MCF 10A (cell line): ENCODE results near the gene WWOX. TPM values are rescaled to one million over a fixed set of nuclear protein-coding genes. Genes with fewer than 3 reads are reported as not detected.

Experiments
- BruUV-seq: library from RNA; stranded (reverse); fragments of 400-500 nt; replicated peaks from 2 replicates; lab custom pipeline; 2021; lab: Mats Ljungman, UMichigan
- CTCF ChIA-PET: fragments of 300-600 bp; sonication (Branson Sonifier 250); formaldehyde crosslinking; extraction: SDS; loops from one replicate; lab custom pipeline; 2021; ENCODE audit warnings: antibody characterized with exemption, inconsistent platforms; lab: Yijun Ruan, JAX
- POLR2A ChIA-PET: fragments of 300-600, 350-650 bp; sonication (Branson Sonifier 250); formaldehyde crosslinking; extraction: SDS; loops from one replicate; lab custom pipeline; 2020; ENCODE audit warnings: antibody characterized with exemption, inconsistent platforms; lab: Yijun Ruan, JAX
- DNase-seq: peaks from one replicate; pipeline ENCODE4 v3.0.0-alpha.2; 2018; ENCODE audit not compliant: unreplicated experiment
- H3K27ac Mint-ChIP-seq: one replicate; pipeline ENCODE4 v1.8.0; 2022; ENCODE audit warnings: mild to moderate bottlenecking, low read depth, mixed read lengths; ENCODE audit not compliant: unreplicated experiment
- H3K27me3 Mint-ChIP-seq: one replicate; pipeline ENCODE4 v1.8.0; 2022; ENCODE audit warnings: mixed read lengths; ENCODE audit not compliant: insufficient read depth, unreplicated experiment
- H3K36me3 Mint-ChIP-seq: one replicate; pipeline ENCODE4 v1.8.0; 2022; ENCODE audit warnings: mild to moderate bottlenecking, moderate library complexity, mixed read lengths; ENCODE audit not compliant: insufficient read depth, unreplicated experiment
- H3K4me1 Mint-ChIP-seq: one replicate; pipeline ENCODE4 v1.8.0; 2022; ENCODE audit warnings: mixed read lengths; ENCODE audit not compliant: insufficient read depth, unreplicated experiment
- H3K4me3 Mint-ChIP-seq: one replicate; pipeline ENCODE4 v1.8.0; 2022; ENCODE audit warnings: mild to moderate bottlenecking, moderate library complexity, mixed read lengths; ENCODE audit not compliant: unreplicated experiment
- H3K9me3 Mint-ChIP-seq: one replicate; pipeline ENCODE4 v1.8.0; 2022; ENCODE audit warnings: mixed read lengths; ENCODE audit not compliant: unreplicated experiment
- CTCF ChIP-seq: fragments of 200-600 bp; IDR thresholded peaks from one replicate; pipeline ENCODE4 v1.8.0; 2022; ENCODE audit warnings: antibody characterized with exemption, mild to moderate bottlenecking; ENCODE audit not compliant: unreplicated experiment
- intact Hi-C: fragments of 100-400 bp; cut with micrococcal nuclease; formaldehyde crosslinking; loops from 2 replicates; pipeline ENCODE4 v1.14.1; 2022
- total RNA-seq: library from RNA; stranded (reverse); gene quantifications from 2 replicates; pipeline ENCODE4 v1.2.3, GENCODE V29; 2022

WWOX gene
- total RNA-seq, 1 experiment from 2014 or later: 18.1 TPM

GRCh38 chr16:78629173-78629572 is 529.7 kb downstream of the WWOX start:
- ChIA-PET POLR2A (no interaction called here), CTCF (no interaction called here)
- no peak for DNase-seq
- Mint-ChIP-seq H3K36me3 (no peaks in the 10 kb centered on the region), H3K4me3 (no peak overlapping the region), H3K27me3 (no peaks in the 10 kb centered on the region), H3K9me3 (peaks cover 11% of the 10 kb centered on the region), H3K27ac (no peak overlapping the region), H3K4me1 (no peaks in the 10 kb centered on the region)
- BruUV-seq: no TSS peak
- TF ChIP-seq CTCF: no peak
- intact Hi-C loops: no loop called here

- TF ChIP-seq CTCF: no peak
- intact Hi-C loops: no loop called here
- ChIA-PET CTCF (no interaction called here), POLR2A (no interaction called here)
- no peaks in the 10 kb centered on the region for H3K36me3 Mint-ChIP-seq
- H3K9me3 Mint-ChIP-seq: peaks cover 11% of the 10 kb centered on the region
- no TSS peak for BruUV-seq
- no peaks in the 10 kb centered on the region for H3K27me3 Mint-ChIP-seq
- DNase-seq: no peak
- H3K4me1 Mint-ChIP-seq: no peaks in the 10 kb centered on the region
- H3K27ac Mint-ChIP-seq: no peak overlapping the region
- no peak overlapping the region for H3K4me3 Mint-ChIP-seq
These were observed 530.6 kb downstream of the WWOX start for GRCh38 chr16:78630102-78630501.

GRCh38 chr16:78633551-78633950 is 534.1 kb downstream of the WWOX start:
- ChIA-PET POLR2A (no interaction called here), CTCF (no interaction called here)
- Mint-ChIP-seq H3K4me3 (no peak overlapping the region), H3K9me3 (peaks cover 11% of the 10 kb centered on the region), H3K27ac (no peak overlapping the region), H3K4me1 (no peaks in the 10 kb centered on the region), H3K36me3 (no peaks in the 10 kb centered on the region), H3K27me3 (no peaks in the 10 kb centered on the region)
- TF ChIP-seq CTCF: no peak
- intact Hi-C loops: no loop called here
- no TSS peak for BruUV-seq
- no peak for DNase-seq

- CTCF ChIA-PET: no interaction called here
- no peak for TF ChIP-seq CTCF
- peaks cover 4% of the 10 kb centered on the region for H3K9me3 Mint-ChIP-seq
- H3K36me3 Mint-ChIP-seq: no peaks in the 10 kb centered on the region
- H3K27me3 Mint-ChIP-seq: no peaks in the 10 kb centered on the region
- no peak overlapping the region for H3K27ac Mint-ChIP-seq
- intact Hi-C loops: no loop called here
- POLR2A ChIA-PET: no interaction called here
- no TSS peak for BruUV-seq
- no peaks in the 10 kb centered on the region for H3K4me1 Mint-ChIP-seq
- H3K4me3 Mint-ChIP-seq: no peak overlapping the region
- no peak for DNase-seq
These were observed 536.4 kb downstream of the WWOX start for GRCh38 chr16:78635807-78636206.
